Activated naive CD4-positive, alpha-beta T cell treated with anti-CD3 and anti-CD28 coated beads, Interleukin-2, amount 50 U/mL, for 72 hours (primary cell): ENCODE results near the gene GTSE1. TPM values are rescaled to one million over a fixed set of nuclear protein-coding genes. Genes with fewer than 3 reads are reported as not detected.

ENCODE experiments used
- ATAC-seq, 2 donors: fragments of 150-1000 bp; cut with Tn5 transposase; 2 replicates each; pipeline ENCODE4 v1.10.0; 2021; ENCODE audit warnings: mild to moderate bottlenecking in 2 of 2, moderate library complexity in 2 of 2
- DNase-seq, 2 donors: peaks; one replicate each; pipeline ENCODE4 v3.0.0; 2021 to 2022; ENCODE audit warnings: low spot score in 2 of 2
- H3K27ac Mint-ChIP-seq, 2 donors: one replicate each; pipeline ENCODE4 v1.8.0; 2022; ENCODE audit warnings: mild to moderate bottlenecking in 2 of 2, mixed read lengths in 2 of 2
- H3K36me3 Mint-ChIP-seq, 2 donors: one replicate each; pipeline ENCODE4 v1.8.0; 2022; ENCODE audit warnings: mixed read lengths in 2 of 2
- H3K9me3 Mint-ChIP-seq, 2 donors: one replicate each; pipeline ENCODE4 v1.8.0; 2022; ENCODE audit warnings: mixed read lengths in 2 of 2
- total RNA-seq, 2 donors: library from RNA; stranded (reverse); gene quantifications; one replicate each; pipeline ENCODE4 v1.2.3, GENCODE V29; 2022

GTSE1 gene
- total RNA-seq, 2 donors from 2014 or later, result 53.1 to 56.1 TPM

DNA sequence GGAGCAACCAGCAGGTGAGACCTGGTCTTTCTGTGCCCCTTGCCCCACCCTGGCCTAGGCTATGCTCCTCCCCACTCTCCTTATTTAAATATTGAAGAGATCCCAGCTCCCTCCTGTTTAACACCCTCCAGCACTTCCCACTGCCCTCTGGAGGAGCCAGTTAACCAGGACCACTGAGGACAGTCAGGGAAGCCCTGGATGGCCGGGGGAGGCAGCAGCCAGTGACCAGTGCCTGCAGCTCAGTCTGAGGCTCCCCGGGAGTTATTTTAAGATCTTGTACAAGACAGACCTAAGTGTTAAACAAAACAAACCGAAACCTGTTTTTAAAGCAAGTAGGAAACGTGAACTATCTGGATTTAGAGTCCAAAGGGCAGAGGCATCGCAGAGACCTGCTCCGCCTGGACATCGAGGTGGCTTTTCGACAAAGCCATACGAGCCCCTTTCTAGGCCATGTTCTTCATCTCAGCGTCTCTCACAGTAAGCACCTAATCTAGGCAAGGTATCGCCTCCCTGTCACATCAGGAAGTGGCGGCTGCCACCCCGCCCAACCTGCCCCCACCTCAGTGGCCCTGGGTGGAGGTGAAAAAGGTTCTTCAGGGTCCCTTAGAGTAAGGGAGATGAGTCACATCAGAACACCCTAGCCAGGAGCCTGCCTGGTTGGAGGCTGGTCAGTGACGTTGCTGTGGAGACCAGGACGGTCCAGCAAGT lies 74.1 kb downstream of the GTSE1 start:
- Mint-ChIP-seq H3K9me3 (peaks cover 5 to 7% of the 10 kb centered on the region in 2 donors), H3K27ac (no peak overlapping the region), H3K36me3 (peaks cover 5 to 8% of the 10 kb centered on the region in 2 donors)
- ATAC-seq (no peak), DNase-seq (no peak)

DNA sequence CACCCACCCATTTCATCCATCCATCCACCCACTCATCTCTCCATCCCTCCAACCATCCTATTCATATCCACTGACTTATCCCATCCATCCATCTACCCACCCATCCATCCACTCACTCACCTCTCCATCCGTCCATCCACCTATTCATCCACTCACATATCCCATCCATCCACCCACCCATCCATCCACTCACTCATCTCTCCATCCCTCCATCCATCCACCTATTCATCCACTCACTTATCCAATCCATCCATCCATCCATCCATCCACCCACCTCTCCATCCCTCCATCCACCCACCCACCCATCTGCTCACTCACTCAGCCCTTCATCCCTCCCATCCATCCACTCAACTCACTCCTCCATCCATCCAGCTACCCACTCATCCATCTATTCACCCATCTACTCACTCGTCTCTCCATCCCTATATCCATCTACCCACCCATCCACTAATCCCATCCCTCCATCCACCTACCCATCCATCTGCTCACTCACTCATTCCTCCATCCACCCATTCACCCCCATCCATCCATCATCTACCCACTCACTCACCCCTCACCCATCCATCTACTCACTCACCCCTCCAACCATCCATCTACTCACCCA lies 75.1 kb downstream of the GTSE1 start:
- DNase-seq (no peak), ATAC-seq (no peak)
- Mint-ChIP-seq H3K36me3 (peaks cover 8 to 13% of the 10 kb centered on the region in 2 donors), H3K9me3 (peaks cover 8 to 15% of the 10 kb centered on the region in 2 donors), H3K27ac (no peak overlapping the region)

DNA sequence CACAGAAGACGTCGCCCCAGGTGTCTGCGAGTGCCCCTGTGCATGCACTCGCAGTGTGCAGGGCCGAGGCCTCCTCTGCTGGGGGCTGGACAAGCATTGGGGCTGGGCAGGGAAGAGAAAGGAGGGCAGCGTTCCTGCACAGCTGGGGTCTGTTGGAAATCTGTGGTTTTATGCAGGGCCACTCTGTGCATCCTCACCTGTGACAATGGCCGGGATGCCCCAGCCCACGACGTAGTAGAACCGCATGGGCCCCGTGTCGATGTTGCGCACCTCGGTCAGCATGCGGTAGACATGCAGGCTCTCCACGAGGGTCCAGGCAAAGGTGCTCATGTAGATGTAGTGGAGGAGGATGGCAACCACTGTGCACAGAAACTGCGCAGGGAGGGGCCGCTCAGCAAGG lies 76.0 kb downstream of the GTSE1 start:
- Mint-ChIP-seq H3K9me3 (peaks cover 8 to 17% of the 10 kb centered on the region in 2 donors), H3K27ac (no peak overlapping the region), H3K36me3 (peaks cover 8 to 13% of the 10 kb centered on the region in 2 donors)
- no peak for DNase-seq
- no peak for ATAC-seq

DNA sequence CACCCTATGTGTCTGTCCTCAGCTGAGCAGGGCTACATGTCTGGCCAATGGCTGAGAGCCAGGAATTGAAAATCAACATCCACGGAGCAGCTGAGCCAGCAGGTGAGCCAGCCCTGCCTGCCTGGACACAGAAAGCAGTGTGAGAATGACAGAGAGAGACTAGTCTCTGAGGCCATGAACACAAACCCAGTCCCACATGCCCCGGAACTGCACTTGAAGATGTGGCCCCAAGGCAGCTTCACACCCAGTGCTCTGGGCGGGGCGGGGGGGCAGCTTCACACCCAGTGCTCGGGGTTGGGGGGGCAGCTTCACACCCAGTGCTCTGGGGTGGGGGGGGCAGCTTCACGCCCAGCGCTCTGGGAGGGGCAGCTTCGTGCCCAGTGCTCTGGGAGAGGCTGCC lies 76.5 kb downstream of the GTSE1 start:
- DNase-seq, result no peak
- H3K9me3 Mint-ChIP-seq, result peaks cover 8 to 17% of the 10 kb centered on the region in 2 donors
- no peak overlapping the region for H3K27ac Mint-ChIP-seq
- no peak for ATAC-seq
- H3K36me3 Mint-ChIP-seq, result peaks cover 8 to 13% of the 10 kb centered on the region in 2 donors

DNA sequence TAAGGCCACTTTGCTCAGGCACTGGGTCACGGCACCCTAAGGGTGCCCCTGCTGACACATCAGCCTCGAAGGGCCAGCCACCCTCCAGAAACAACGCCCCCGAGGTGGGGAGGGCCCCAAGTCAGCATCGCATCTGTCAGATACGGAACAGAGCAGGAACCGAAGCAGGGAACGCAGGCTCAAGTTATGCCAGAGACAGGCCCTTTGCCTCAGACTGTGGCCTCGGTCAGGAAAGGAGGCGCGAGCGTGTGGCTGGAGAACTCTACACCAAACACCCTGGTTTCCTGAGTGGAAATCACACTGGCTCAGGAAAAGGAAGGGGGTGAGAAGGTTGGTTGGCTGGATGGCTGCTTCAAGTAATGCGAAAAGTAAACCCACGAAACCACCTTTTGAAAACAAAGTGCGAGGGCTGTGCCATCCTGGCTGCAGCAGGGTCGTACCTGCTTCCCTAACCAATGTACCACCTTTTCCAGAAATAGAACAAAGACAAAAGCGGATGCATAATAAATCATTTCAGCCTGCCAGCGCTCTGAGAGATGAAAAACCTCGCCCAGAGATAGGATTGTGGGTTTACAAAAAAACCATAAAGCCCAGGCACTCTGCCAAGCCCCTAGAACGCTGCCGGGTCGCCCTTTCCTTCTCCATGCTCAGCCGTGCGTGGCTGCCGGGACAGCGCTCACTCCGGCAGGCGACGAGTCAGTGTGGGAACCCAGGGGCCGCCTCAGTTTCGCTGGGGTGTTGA lies 77.4 kb downstream of the GTSE1 start:
- no peak overlapping the region for H3K27ac Mint-ChIP-seq
- DNase-seq, result no peak
- peak; percentile 26 for ATAC-seq

DNA sequence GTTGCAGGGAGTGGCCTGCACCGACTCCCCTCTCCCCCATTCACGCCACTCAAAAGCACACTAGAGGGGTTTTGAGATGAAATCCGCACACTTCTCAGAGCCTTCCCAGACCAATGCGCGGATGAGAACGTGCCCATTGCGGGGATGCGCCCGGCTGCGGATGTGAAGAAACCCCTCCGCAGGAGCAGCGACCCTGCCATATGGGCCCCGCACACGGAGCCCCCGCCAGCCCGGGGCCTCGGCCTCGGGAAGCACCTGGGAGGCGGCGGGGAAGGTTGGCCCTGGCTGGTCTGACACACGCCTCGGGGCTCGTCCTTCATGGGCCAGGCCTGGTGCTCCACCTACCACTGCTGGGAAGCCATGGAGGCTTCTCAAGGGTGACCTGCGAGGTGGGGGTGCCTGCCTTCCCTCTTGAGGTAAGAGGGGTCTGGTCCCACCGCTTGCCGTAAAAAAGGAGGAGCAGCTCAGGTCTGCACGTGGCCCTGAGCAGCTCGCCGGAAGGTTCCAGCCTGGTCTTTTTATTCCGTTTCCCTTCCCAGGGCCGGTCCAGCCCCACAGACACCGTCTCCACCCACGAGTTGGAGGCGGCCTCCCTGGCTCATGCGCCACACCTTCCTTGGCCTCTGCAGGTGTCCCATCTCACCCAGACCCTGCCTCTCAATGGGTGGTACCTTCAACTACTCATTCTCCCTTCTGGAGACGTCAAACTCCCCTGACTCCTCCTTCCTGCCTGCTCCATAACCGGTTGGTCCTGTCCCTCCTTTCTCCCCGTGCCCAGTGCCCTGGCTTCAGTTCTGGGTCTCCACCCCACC lies 78.2 kb downstream of the GTSE1 start:
- peaks cover 8 to 13% of the 10 kb centered on the region in 2 donors for H3K36me3 Mint-ChIP-seq
- DNase-seq (no peak), ATAC-seq (no peak)
- H3K9me3 Mint-ChIP-seq, result peaks cover 8 to 17% of the 10 kb centered on the region in 2 donors
- H3K27ac Mint-ChIP-seq, result no peak overlapping the region

More for the DNA sequence above, 77.4 kb downstream of the GTSE1 start:
- Mint-ChIP-seq H3K9me3 (peaks cover 8 to 17% of the 10 kb centered on the region in 2 donors), H3K36me3 (peaks cover 8 to 13% of the 10 kb centered on the region in 2 donors)

DNA sequence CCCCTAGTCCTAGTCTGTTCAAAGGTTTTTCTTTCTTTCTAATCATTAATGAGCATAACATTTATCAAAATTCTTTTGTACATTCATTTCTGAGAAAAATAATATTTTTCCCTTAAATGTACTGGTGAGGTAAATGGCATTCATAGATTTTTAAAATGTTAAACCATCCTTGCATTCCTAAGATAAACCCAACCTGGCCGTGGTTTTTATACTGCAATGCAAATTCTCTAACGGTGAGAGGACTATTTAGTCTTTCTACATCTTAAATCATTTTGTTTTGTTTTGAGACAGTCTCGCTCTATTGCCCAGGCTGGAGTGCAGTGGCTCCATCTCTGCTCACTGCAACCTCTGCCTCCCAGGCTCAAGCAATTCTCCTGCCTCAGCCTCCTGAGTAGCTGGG lies 79.4 kb downstream of the GTSE1 start:
- DNase-seq (no peak), ATAC-seq (no peak)

DNA sequence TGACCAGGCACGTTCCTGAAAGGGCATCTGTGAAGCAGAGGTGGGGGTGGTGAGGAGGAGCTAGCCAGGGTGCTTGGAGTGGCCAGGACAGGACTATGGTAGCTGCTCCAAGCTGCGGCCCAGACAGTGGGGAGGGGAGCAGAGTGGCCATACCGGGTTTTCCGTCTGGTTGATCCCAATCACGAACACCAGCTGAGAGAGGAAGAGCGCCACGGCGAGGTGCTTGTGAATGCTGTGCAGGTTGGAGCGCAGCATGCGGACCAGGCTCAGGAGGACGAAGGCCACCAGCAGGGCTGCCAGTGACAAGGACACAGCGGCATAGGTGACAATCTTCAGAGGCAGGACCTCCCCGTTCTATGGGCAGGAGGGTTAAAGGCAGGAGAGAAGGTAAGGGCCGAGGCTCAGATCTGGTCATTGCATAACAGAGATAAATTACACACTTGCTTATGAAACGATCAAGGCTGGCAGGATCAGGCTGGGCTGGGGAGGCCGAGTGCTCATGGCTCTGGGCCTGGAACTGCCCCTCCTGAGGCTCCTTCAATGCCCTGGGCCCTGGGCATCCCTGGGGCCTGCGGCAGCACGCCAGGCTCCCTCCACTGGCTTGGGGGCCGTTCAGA lies 80.3 kb downstream of the GTSE1 start:
- ATAC-seq, result no peak
- Mint-ChIP-seq H3K36me3 (peaks cover 8 to 13% of the 10 kb centered on the region in 2 donors), H3K9me3 (peaks cover 8 to 17% of the 10 kb centered on the region in 2 donors), H3K27ac (no peak overlapping the region)
- DNase-seq, result no peak

More for the DNA sequence above, 79.4 kb downstream of the GTSE1 start:
- no peak overlapping the region for H3K27ac Mint-ChIP-seq
- peaks cover 8 to 13% of the 10 kb centered on the region in 2 donors for H3K36me3 Mint-ChIP-seq
- peaks cover 8 to 17% of the 10 kb centered on the region in 2 donors for H3K9me3 Mint-ChIP-seq

DNA sequence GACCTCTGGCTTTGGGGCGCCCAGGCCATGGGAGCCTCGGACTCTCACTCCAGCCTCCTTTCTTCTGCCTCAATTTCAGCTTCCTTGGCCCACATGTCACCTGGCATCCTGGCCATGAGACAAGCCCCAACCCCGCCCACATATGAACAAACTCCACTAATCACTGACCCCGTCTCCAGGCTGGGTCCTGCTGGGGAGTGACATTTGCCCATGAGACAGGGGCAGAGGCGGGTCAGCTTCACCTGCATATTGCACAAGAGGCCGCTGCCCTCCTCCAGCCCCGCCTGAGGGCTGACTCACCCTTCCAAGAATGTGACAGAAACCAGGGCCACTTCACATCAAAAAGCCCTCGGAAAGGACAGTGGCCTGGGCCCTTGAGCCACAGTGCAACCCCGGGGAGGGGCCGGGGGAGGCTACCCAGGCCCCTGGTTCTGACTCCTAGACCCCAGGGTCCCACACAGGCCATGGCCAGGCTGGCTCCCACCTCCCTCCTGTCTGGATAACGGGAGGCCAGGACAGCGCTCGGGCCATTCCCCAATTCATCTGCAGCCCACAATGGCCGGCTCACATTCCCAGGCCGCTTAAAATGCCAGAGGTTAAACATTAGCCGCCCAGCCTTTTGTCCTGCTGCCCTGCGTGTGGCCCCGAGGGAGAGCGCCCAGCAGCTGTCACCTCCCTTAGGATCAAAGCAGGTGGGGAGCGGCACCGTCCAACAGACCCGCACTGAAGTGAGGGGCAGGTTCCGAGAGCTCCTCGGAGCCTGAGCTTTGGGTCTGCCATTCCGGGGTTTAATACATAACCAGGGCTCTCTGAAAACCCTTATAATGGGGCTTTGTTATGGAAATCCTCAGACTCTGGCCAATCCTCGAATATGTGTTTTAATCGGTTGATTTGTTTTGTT lies 81.1 kb downstream of the GTSE1 start:
- ATAC-seq (no peak), DNase-seq (no peak)
- H3K9me3 Mint-ChIP-seq, result peaks cover 8 to 17% of the 10 kb centered on the region in 2 donors
- H3K36me3 Mint-ChIP-seq, result peaks cover 8 to 13% of the 10 kb centered on the region in 2 donors
- H3K27ac Mint-ChIP-seq, result no peak overlapping the region

DNA sequence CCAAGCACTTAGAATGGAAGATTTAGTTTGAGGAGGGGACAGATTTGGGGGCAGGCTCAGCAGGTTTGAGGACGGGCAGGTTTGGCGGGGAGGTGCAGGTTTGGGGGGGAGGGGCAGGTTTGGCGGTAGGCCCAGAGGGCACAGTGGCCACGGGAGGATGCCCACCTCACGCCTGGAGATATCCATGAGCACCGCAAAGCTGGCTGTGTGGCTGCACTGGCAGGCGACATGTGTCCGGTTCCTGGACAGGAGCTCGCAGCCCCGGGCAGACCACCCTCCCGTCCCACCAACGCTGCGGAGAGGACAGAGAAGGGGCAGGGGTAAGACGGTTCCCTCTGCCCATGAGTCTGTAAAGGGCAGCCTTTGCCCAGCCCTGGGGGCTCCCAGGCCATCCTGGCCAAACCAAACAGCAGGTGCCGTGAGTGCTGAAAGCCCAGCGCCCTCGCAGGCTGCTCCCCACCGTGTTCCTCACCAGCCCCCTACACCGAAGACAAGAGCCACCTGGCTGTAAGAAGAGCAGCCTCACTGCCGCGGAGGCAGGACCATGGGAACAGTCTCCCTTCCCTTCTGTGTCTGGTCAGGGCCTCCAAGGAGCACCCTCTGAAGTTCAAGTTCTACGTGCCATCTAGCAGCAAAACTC lies 81.9 kb downstream of the GTSE1 start:
- DNase-seq (no peak), ATAC-seq (no peak)
- Mint-ChIP-seq H3K9me3 (peaks cover 8 to 17% of the 10 kb centered on the region in 2 donors), H3K27ac (no peak overlapping the region), H3K36me3 (peaks cover 8 to 13% of the 10 kb centered on the region in 2 donors)

DNA sequence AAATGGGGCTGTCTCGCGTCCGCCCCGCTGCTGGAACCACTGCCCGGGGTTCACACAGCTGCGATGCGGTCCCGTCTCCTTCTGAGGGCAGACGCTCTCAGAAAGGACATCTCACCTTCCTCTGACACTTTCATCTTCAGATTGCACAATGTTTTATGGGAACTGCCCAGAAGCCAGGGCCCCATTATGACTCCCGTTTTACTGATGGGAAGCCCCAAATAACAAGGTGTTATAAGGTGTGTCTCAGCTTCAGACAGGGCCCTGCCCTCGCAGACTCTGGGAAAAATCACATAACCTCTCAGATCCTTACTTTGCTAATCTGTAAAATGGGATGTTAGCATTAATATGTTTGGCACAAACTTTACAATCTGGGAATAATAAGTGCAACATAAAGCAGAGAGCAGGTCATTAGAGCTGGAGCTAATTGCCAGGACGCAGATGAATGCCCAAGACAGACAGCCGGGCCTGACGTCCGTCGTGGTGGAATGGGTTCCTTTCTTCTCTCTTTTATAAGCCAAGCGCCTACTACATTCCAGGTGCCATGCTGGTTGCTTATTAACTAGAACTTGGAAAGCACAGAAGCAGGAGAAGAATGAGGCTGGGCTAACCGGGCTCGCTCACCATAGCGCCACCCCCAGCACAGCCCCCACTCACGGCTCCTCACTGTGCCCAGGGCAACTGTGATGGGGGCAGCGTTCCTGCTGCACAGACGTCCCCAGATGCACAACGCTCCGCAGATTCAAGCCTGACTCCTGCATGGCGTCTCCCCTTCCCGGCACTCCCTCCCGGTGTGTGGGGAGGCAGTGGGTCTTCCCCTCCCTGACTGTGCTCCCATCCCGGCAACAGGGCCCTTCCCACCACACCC lies 82.6 kb downstream of the GTSE1 start:
- H3K36me3 Mint-ChIP-seq, result peaks cover 8 to 13% of the 10 kb centered on the region in 2 donors
- DNase-seq, result no peak
- no peak for ATAC-seq
- no peak overlapping the region for H3K27ac Mint-ChIP-seq
- peaks cover 8 to 17% of the 10 kb centered on the region in 2 donors for H3K9me3 Mint-ChIP-seq

DNA sequence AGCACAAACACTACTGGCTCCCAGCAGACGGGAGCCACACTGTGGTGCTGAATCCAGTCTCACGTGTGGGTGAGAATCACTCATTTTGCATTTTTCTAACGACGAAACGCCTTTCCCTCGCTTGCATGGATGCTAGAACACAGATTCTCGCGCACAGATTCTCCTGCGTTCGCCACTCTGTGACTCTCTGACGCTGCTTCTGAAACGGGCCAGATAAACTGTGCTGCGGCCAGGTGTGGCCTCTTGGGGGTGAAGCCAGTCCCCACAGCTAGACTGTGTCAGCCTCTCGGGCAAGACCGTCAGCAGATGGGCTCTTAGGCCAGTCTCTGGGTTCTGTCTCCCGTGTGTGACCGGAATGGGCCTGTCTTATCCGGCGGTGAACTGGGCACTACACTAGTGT lies 83.4 kb downstream of the GTSE1 start:
- peaks cover 8 to 11% of the 10 kb centered on the region in 2 donors for H3K36me3 Mint-ChIP-seq
- no peak for ATAC-seq
- DNase-seq, result no peak
- H3K9me3 Mint-ChIP-seq, result peaks cover 7 to 16% of the 10 kb centered on the region in 2 donors
- H3K27ac Mint-ChIP-seq, result no peak overlapping the region
